K562 (cell line): ENCODE measurements around the gene ABHD8. TPM values are rescaled to one million over a fixed set of nuclear protein-coding genes. Genes with fewer than 3 reads are reported as not detected.

Experiments used
- ATF1 ChIP-seq, 2 experiments: fragments of 450-650 bp in 1 of 2; IDR thresholded peaks; 2 replicates each; pipeline ENCODE4 v1.6.1; 2016; ENCODE audit warnings: missing compliant biosample characterization in 1 of 2, missing genetic modification characterization in 1 of 2
- CCNT2 ChIP-seq: IDR thresholded peaks from 2 replicates; pipeline ENCODE4 v1.6.1; 2011; ENCODE audit warnings: borderline replicate concordance, low read depth, mild to moderate bottlenecking, moderate library complexity, mixed read lengths, low read length; ENCODE audit not compliant: insufficient read length; ENCODE audit errors: extremely low read depth
- CREB1 ChIP-seq, 2 experiments: sonication (generic) in 1 of 2; formaldehyde crosslinking in 1 of 2; IDR thresholded peaks; 2 replicates each; pipeline versions ENCODE4 v1.6.1 to v1.8.0; 2012 to 2022; ENCODE audit warnings: inconsistent platforms in 1 of 2, mild to moderate bottlenecking in 1 of 2, missing genetic modification reagents in 1 of 2, moderate library complexity in 1 of 2
- CREM ChIP-seq: IDR thresholded peaks from 2 replicates; pipeline ENCODE4 v1.6.1; 2014; ENCODE audit warnings: antibody characterized with exemption, low read depth
- CXXC5 ChIP-seq: fragments of 250-450 bp; sonication (Bioruptor Pico); IDR thresholded peaks from 2 replicates; pipeline ENCODE4 v1.8.0; 2022; ENCODE audit warnings: inconsistent platforms, mild to moderate bottlenecking, moderate library complexity
- HDAC2 ChIP-seq: fragments of 450-650 bp; IDR thresholded peaks from 2 replicates; pipeline ENCODE4 v1.6.1; 2016; ENCODE audit warnings: mild to moderate bottlenecking
- HNRNPLL ChIP-seq: fragments of 200-400 bp; formaldehyde crosslinking; IDR thresholded peaks from 2 replicates; pipeline ENCODE4 v1.6.1; 2017; ENCODE audit warnings: low read length, low read depth, mild to moderate bottlenecking; ENCODE audit not compliant: poor library complexity, severe bottlenecking
- L3MBTL2 ChIP-seq: fragments of 450-650 bp; IDR thresholded peaks from 2 replicates; pipeline ENCODE4 v1.6.1; 2016; ENCODE audit warnings: mild to moderate bottlenecking, moderate library complexity
- MAX ChIP-seq: sonication (generic); formaldehyde crosslinking; IDR thresholded peaks from 2 replicates; pipeline ENCODE4 v1.9.0; 2022; ENCODE audit warnings: mild to moderate bottlenecking, missing genetic modification reagents
- MAZ ChIP-seq, 2 experiments: fragments of 450-650 bp in 1 of 2; sonication (generic) in 1 of 2; formaldehyde crosslinking; IDR thresholded peaks in 1 of 2; conservative IDR thresholded peaks in 1 of 2; 2 replicates each; pipeline versions ENCODE4 v1.4.0 to v1.5.0; 2020; ENCODE audit warnings: mild to moderate bottlenecking in 1 of 2, missing genetic modification reagents in 1 of 2
- NFYB ChIP-seq: IDR thresholded peaks from 2 replicates; pipeline ENCODE4 v1.6.1; 2011; ENCODE audit warnings: mild to moderate bottlenecking, moderate library complexity; ENCODE audit not compliant: insufficient read length; ENCODE audit errors: extremely low read depth
- RHOXF2B ChIP-seq: fragments of 250-450 bp; sonication (Bioruptor Pico); conservative IDR thresholded peaks from 2 replicates; pipeline ENCODE4 v1.5.1; 2021
- TFAP4 ChIP-seq: sonication (generic); formaldehyde crosslinking; IDR thresholded peaks from 2 replicates; pipeline ENCODE4 v1.8.0; 2022; ENCODE audit warnings: missing genetic modification reagents, mild to moderate bottlenecking, moderate library complexity, borderline replicate concordance
- TOE1 ChIP-seq, 2 experiments: fragments of 450-650 bp in 1 of 2; sonication (generic) in 1 of 2; formaldehyde crosslinking in 1 of 2; IDR thresholded peaks; 2 replicates each; pipeline versions ENCODE4 v1.7.1 to v1.8.0; 2016 to 2022; ENCODE audit warnings: borderline replicate concordance in 2 of 2, mild to moderate bottlenecking in 2 of 2, antibody characterized with exemption in 1 of 2, inconsistent platforms in 1 of 2, low read depth in 1 of 2, missing genetic modification reagents in 1 of 2, moderate library complexity in 1 of 2
- ZNF124 ChIP-seq: sonication (generic); formaldehyde crosslinking; IDR thresholded peaks from 2 replicates; pipeline ENCODE4 v1.8.1; 2022; ENCODE audit warnings: missing genetic modification reagents
- ZNF217 ChIP-seq: sonication (generic); formaldehyde crosslinking; IDR thresholded peaks from 2 replicates; pipeline ENCODE4 v1.8.0; 2022; ENCODE audit warnings: mild to moderate bottlenecking, missing genetic modification reagents
- ZNF274 ChIP-seq: IDR thresholded peaks from 2 replicates; pipeline ENCODE4 v1.6.1; 2011; ENCODE audit warnings: low read depth, mild to moderate bottlenecking, low read length, moderate library complexity, borderline replicate concordance
- ZSCAN29 ChIP-seq: fragments of 450-650 bp; IDR thresholded peaks from 2 replicates; pipeline ENCODE4 v1.6.1; 2017
- polyA plus RNA-seq, 8 experiments: library from polyadenylated mRNA; depleted of rRNA in 4 of 8; stranded (reverse) in 5 of 8; unstranded in 3 of 8; fragments of >200 nt; fragmentation: Nextera tagmentation in 2 of 8; fragmentation: Illumina TruSeq in 1 of 8; extraction: Ambion mirVana in 2 of 8; extraction: Trizol in 1 of 8; gene quantifications; 2 replicates each; pipeline versions ENCODE4 v1.2.1 to v1.2.3, GENCODE V29; 2011 to 2014; ENCODE audit warnings: inconsistent platforms in 1 of 8, missing spikeins in 1 of 8
- total RNA-seq, 7 experiments: library from RNA; depleted of rRNA in 6 of 7; stranded (reverse); fragments of >200 nt in 6 of 7; fragmentation: Illumina TruSeq in 2 of 7; extraction: Trizol in 2 of 7; gene quantifications; 2 replicates each; pipeline versions ENCODE4 v1.2.1 to v1.2.3, GENCODE V29; 2011 to 2021; ENCODE audit warnings: low replicate concordance in 1 of 7

ABHD8 gene
- total and polyA plus RNA-seq, 9 of the 15 experiments (the other 6 are each of a cell fraction or from before 2014, with no cell fraction given) = 0.04 to 6.6 (median 2.0) TPM; not detected in 1

- TF ChIP-seq CXXC5 (CRISPR knock-in tag) (peak; percentile 86), TOE1 (IDR thresholded peaks at IDR 0.05; ENCODE audit: borderline replicate concordance) (peak; percentile 87), TOE1 (CRISPR knock-in tag; IDR thresholded peaks at IDR 0.05; ENCODE audit: borderline replicate concordance, low read depth) (no peak), MAX (CRISPR knock-in tag) (peak; percentile 72), TFAP4 (CRISPR knock-in tag) (peak; percentile 90), ZSCAN29 (peak; percentile 99), HNRNPLL (peak; percentile 36), ZNF124 (no peak), L3MBTL2 (peak; percentile 76), ZNF274 (no peak), ATF1 (CRISPR knock-in tag; IDR thresholded peaks at IDR 0.05) (peak; percentile 26; the same call in 1 of the 2 replicates), ATF1 (tag; IDR thresholded peaks at IDR 0.05) (peak; percentile 82), CREB1 (IDR thresholded peaks at IDR 0.05) (peak; percentile 74), CREB1 (CRISPR knock-in tag; IDR thresholded peaks at IDR 0.05) (peak; percentile 92), HDAC2 (no peak), CCNT2 (peak; percentile 53), ZNF217 (CRISPR knock-in tag) (no peak), RHOXF2B (CRISPR knock-in tag) (no peak), MAZ (CRISPR knock-in tag; conservative IDR thresholded peaks at IDR 0.05 in 1 of 2, IDR thresholded peaks at IDR 0.05 in 1 of 2) (peak; percentile 85 to 88), CREM (peak; percentile 91), NFYB (peak; percentile 71)
These were observed at the start of gene ABHD8 (continued) for GRCh38 chr19:17303167-17303939.
